Central memory CD8-positive, alpha-beta T cell (primary cell): Measurements from ENCODE around the gene TJAP1.

Source experiments
- ATAC-seq: fragments of 150-1000 bp; cut with Tn5 transposase; replicated peaks from 2 replicates; pipeline ENCODE4 v1.10.0; 2022; ENCODE audit warnings: mild to moderate bottlenecking, moderate FRiP score, moderate number of reproducible peaks; ENCODE audit not compliant: poor library complexity, severe bottlenecking; ENCODE audit errors: extremely low read depth
- DNase-seq, 2 donors: peaks; one replicate each; pipeline ENCODE4 v3.0.0; 2021; ENCODE audit warnings: low spot score in 2 of 2
- H3K27ac Mint-ChIP-seq: one replicate; pipeline ENCODE4 v1.8.0; 2022; ENCODE audit warnings: low read depth, mild to moderate bottlenecking, moderate library complexity, mixed read lengths
- H3K27me3 Mint-ChIP-seq: one replicate; pipeline ENCODE4 v1.8.0; 2022; ENCODE audit warnings: mixed read lengths
- H3K36me3 Mint-ChIP-seq: one replicate; pipeline ENCODE4 v1.8.0; 2022; ENCODE audit warnings: mild to moderate bottlenecking, moderate library complexity, mixed read lengths; ENCODE audit not compliant: insufficient read depth
- H3K4me1 Mint-ChIP-seq: one replicate; pipeline ENCODE4 v1.8.0; 2022; ENCODE audit warnings: mixed read lengths
- H3K4me3 Mint-ChIP-seq: one replicate; pipeline ENCODE4 v1.8.0; 2022; ENCODE audit warnings: mild to moderate bottlenecking, moderate library complexity, mixed read lengths
- H3K9me3 Mint-ChIP-seq: one replicate; pipeline ENCODE4 v1.8.0; 2022; ENCODE audit warnings: mixed read lengths

TJAP1 gene

DNA sequence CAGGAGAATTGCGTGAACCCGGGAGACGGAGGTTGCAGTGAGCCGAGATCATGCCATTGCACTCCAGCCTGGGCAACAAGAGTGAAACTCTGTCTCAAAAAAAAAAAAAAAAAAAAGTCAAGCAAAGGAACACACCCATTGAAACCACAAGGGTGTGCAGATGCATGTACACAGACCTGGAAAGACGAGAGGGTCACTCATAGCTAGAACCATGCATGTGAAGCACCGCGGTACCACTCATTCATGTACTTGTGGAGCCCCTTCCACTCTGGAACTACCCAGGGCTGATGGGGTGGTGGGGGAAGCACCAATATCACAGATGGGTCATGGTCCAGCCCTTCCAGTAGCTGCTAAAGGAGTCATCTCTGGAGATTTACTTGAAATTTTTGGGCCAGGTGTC lies 7.4 kb upstream of the TJAP1 start:
- no peaks in the 10 kb centered on the region for H3K4me1 Mint-ChIP-seq
- H3K27ac Mint-ChIP-seq: no peak overlapping the region

DNA sequence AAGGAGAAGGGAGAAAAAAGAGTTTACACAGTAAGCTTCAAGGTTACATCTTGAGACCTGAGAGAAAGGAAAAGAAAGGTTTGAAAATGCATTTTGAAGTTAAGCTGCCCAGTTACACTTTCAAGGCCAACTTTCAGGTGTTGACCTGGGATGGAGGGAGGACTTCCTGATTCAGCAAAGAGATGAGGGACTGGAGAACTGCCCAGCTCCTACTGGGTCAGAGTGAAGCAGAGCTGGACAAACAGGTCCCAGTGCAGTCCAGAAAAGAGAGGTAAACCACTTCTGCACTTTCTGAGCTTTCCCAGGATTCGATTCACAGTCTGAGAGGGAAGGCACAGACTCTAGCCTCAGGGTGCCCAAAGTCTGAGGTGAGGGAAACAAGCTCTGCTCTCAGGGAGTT lies 6.0 kb upstream of the TJAP1 start:
- Mint-ChIP-seq H3K4me3 (no peak overlapping the region), H3K27me3 (peaks cover 35% of the 10 kb centered on the region), H3K9me3 (no peaks in the 10 kb centered on the region), H3K27ac (no peak overlapping the region), H3K36me3 (no peaks in the 10 kb centered on the region), H3K4me1 (no peaks in the 10 kb centered on the region)
- ATAC-seq (no peak), DNase-seq (no peak)

More for the DNA sequence above, 7.4 kb upstream of the TJAP1 start:
- H3K36me3 Mint-ChIP-seq: no peaks in the 10 kb centered on the region
- H3K27me3 Mint-ChIP-seq: peaks cover 37% of the 10 kb centered on the region
- ATAC-seq (no peak), DNase-seq (no peak)
- no peak overlapping the region for H3K4me3 Mint-ChIP-seq
- no peaks in the 10 kb centered on the region for H3K9me3 Mint-ChIP-seq

DNA sequence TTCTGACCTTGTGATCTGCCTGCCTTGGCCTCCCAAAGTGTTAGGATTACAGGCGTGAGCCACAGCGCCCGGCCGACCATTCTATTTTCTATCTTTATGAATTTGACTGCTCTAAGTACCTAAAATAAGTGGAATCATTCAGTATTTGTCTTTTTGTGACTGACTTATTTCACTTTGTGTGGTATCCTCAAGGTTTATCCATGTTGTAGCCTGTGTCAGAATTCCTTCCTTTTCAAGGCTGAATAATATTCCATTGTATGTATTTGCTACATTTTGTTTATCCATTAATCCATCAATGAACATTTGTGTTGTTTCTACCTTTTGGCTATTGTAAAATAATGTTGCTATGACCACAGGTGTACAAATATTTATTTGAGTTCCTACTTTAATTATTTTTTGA lies 4.9 kb upstream of the TJAP1 start:
- Mint-ChIP-seq H3K27me3 (peaks cover 24% of the 10 kb centered on the region), H3K4me1 (peaks cover 11% of the 10 kb centered on the region), H3K36me3 (peaks cover 2% of the 10 kb centered on the region), H3K4me3 (no peak overlapping the region), H3K9me3 (no peaks in the 10 kb centered on the region), H3K27ac (no peak overlapping the region)
- DNase-seq (no peak), ATAC-seq (no peak)

DNA sequence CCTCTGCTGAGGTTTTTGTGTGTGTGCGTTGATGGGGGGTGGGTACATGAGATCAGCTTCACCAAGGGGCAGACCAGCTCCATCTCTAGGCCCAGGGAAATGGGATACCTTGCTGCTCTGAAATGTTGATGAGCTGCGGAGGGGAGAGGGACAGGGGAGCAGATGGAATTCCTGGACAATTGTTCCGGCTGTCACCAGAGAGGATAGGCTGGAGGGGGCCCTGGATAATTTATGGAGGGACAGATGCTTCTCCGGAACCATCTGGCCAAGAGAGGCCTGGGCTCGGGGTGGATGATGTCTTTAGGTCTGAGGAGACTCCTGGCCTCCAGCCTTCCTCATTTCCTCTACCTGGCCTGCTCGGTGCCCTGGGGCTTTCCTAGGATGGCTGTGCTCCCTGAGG lies 1.9 kb upstream of the TJAP1 start:
- no peak overlapping the region for H3K4me3 Mint-ChIP-seq
- no peaks in the 10 kb centered on the region for H3K27me3 Mint-ChIP-seq
- H3K36me3 Mint-ChIP-seq: peaks cover 7% of the 10 kb centered on the region
- H3K9me3 Mint-ChIP-seq: no peaks in the 10 kb centered on the region
- no peak for ATAC-seq
- peaks cover 30% of the 10 kb centered on the region for H3K4me1 Mint-ChIP-seq
- no peak overlapping the region for H3K27ac Mint-ChIP-seq
- DNase-seq: no peak

DNA sequence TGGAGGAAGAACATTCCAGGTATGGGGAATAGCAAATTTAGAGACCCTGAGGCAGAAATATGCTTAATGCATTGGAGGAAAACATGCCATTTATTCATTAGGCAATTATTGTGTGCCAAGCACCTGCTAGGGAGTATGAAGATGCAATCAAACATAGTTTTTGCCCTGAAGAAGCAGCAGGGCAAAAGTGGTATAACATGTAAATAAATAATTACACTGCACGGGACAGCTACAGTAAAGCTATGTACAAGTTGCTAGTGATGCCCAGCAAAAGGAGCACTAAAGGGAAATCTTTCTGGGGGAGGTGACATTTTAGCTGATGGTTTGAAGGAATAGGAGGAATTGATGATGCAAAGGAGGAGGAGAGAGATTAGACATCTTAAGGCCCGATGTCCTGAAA lies 624 bp upstream of the TJAP1 start:
- peak; percentile 54 for ATAC-seq
- Mint-ChIP-seq H3K36me3 (peaks cover 7% of the 10 kb centered on the region), H3K27ac (peak overlapping the region; percentile 100), H3K9me3 (no peaks in the 10 kb centered on the region), H3K4me3 (peak overlapping the region; percentile 97), H3K4me1 (peaks cover 33% of the 10 kb centered on the region), H3K27me3 (no peaks in the 10 kb centered on the region)
- DNase-seq: no peak

DNA sequence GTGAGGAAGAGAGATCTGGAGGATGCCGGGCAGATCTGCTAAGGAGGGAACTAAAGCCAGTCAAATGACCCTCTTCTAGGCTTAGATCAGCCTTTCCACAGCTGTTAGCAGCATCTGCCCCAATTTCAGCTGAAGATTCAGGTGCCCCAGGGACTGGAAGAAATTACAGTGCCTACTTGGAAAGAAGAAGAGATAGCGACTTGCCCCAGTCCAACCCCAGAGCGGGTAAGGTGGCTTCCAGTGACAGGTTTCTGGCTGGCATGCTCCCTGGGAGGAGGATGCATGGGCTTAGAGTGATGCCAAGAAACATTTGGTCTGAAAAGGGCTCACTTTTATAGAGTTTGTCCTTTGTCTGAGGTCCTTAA lies 620 bp downstream of the TJAP1 start:
- Mint-ChIP-seq H3K27ac (peak overlapping the region; percentile 100), H3K9me3 (no peaks in the 10 kb centered on the region), H3K36me3 (peaks cover 7% of the 10 kb centered on the region), H3K27me3 (no peaks in the 10 kb centered on the region), H3K4me1 (peaks cover 42% of the 10 kb centered on the region), H3K4me3 (peak overlapping the region; percentile 97)
- peak; percentile 27 for ATAC-seq
- no peak for DNase-seq

DNA sequence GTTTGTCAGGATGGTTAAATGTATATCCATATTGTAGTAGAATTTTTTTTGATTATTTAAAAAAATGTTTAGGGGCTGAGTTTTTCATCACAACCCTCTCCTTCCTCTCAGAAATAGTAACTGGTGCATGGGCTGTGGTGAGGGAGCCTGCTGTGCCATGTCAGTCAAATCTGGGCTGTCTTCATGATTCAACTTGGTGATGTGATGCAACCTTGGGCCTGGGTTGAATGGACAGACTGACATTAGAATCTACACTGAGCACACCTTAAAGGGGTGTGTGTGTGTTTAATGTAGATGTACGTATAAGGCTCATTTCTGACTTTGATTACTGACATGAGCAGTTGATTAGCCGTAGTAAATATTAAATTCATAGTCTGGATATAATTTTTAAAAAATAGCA lies 3.7 kb downstream of the TJAP1 start:
- ATAC-seq: no peak
- no peaks in the 10 kb centered on the region for H3K9me3 Mint-ChIP-seq
- peaks cover 48% of the 10 kb centered on the region for H3K4me1 Mint-ChIP-seq
- H3K27ac Mint-ChIP-seq: no peak overlapping the region
- DNase-seq: no peak
- H3K27me3 Mint-ChIP-seq: no peaks in the 10 kb centered on the region
- H3K36me3 Mint-ChIP-seq: peaks cover 11% of the 10 kb centered on the region
- H3K4me3 Mint-ChIP-seq: no peak overlapping the region

DNA sequence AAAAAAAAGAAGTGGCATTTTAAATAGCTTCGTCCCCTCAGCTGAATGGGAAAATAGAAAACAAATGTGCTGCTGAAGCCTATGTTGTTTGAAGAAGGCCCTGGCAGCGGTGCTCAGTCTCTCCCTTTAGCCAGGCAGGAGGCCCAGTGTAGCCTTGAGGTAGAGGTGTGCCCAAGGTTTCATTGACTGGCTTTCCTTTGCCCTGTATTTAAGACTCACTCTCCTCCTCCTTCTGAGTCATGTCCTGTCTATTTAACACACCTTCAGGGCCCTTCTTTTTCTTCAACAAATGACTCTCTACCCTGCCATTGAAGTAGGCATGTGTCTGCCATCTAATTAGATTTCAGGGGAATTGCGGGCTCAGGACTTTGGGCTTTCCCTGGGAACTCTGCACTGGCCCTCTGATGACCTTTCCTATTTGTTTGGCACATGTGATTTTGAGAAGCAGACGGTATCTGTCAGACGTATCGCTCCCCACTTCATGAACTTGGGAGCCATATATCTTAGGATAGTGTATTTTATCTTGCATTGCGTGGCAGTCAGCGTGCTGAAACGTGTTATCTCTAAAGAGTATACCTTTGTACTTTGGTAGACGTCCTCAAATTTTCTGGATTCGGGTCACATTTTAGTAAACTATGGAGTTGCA lies 4.3 kb downstream of the TJAP1 start:
- no peak overlapping the region for H3K4me3 Mint-ChIP-seq

DNA sequence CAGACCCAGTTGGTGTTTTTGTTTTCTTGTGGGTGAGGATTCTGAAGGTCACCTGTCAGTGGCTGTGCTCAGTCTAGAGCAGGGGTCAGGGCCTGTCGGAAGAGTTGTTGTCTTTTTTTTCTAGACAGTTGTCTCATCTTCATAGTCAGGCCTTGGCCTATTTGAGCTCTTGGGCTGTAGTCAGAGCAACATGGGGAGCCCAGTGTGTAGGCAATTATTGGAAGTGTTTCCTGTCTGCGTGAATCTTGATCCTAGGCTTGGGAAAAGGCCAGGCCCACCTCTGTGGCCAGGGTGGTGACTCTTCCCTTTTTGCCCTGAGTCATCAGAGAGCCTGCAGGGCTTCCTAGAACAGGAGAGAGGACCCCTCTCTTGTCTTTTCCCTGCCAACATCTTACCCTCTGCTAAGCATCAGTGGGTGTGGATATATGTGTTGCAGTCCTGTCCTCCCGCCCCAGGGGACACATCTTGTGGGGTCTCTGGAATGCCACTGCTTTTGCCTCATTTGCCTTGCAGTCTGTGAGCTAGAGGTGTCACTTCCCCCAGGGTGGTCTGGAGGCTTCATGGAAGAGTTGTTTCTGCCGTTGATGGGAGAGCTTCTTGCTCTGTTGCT lies 11.4 kb downstream of the TJAP1 start:
- peaks cover 11% of the 10 kb centered on the region for H3K36me3 Mint-ChIP-seq
- H3K4me3 Mint-ChIP-seq: no peak overlapping the region
- H3K9me3 Mint-ChIP-seq: no peaks in the 10 kb centered on the region
- DNase-seq: no peak
- peaks cover 24% of the 10 kb centered on the region for H3K4me1 Mint-ChIP-seq
- H3K27me3 Mint-ChIP-seq: no peaks in the 10 kb centered on the region
- no peak overlapping the region for H3K27ac Mint-ChIP-seq
- no peak for ATAC-seq

More for the DNA sequence above, 4.3 kb downstream of the TJAP1 start:
- Mint-ChIP-seq H3K27ac (no peak overlapping the region), H3K27me3 (no peaks in the 10 kb centered on the region), H3K36me3 (peaks cover 12% of the 10 kb centered on the region), H3K4me1 (peaks cover 45% of the 10 kb centered on the region), H3K9me3 (no peaks in the 10 kb centered on the region)
- DNase-seq: no peak
- no peak for ATAC-seq

DNA sequence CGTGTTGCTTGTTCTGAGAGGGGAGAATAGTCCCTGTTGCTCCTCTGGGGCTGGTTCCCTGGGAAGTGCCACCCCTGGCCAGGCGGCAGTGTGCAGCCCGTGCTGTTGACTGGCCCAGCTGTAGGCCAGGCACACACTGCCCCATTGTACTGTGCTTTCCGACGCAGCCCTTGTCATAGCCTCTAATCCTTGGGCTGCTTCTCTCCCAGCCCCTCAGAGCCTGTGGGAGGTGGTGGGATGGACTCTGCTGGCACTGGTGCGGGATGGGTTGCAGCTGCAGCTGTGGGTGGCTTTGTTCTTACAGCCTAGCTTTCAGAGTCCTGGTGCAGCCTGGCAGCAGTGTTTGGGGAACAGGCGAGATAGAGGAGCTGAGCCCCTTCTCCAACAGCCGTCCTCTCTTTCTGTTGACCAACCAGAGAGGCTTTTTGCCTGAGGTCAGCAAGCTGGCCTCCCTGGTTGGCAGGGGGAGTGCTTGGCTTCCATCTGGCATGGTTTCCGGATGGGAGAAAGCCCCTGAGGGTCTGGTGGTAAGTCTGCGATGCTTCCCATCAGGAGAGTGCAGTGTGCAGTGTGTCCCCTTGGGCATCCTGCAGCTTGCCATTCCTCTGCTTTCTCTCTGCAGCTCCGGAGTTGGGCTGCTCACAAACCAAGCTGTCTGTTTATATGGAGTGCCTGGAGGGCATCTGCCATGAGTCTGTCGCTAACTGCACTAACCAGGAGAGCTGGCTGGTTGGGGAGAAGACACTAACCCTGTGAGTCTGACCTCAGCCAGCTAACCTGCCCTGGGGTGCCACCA lies 12.1 kb downstream of the TJAP1 start:
- DNase-seq: no peak
- peaks cover 11% of the 10 kb centered on the region for H3K36me3 Mint-ChIP-seq
- no peaks in the 10 kb centered on the region for H3K9me3 Mint-ChIP-seq
- H3K27ac Mint-ChIP-seq: no peak overlapping the region
- H3K4me3 Mint-ChIP-seq: no peak overlapping the region
- no peaks in the 10 kb centered on the region for H3K27me3 Mint-ChIP-seq
- peaks cover 29% of the 10 kb centered on the region for H3K4me1 Mint-ChIP-seq
- no peak for ATAC-seq

DNA sequence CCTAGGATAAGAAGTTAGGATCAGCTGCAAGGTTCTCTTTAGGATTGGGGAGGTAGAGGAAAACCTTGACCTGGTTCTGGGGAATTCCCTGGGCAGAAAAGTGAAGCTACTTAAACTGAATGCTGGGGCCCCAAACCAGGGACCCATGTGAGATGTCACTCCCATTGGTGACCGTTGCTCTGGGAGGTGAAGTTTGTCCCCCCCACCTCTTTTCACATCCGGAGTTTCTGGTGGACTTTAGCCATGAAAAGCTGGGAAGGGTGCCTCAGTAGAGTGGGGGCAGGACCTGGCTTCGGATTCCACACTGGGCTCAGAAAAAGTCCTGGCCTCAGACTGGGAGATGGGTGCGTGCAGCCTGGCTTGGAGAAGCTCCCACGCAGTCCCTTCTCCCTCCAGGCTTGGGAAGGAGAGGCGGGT lies 13.2 kb downstream of the TJAP1 start:
- H3K27ac Mint-ChIP-seq: no peak overlapping the region
- no peak for ATAC-seq

DNA sequence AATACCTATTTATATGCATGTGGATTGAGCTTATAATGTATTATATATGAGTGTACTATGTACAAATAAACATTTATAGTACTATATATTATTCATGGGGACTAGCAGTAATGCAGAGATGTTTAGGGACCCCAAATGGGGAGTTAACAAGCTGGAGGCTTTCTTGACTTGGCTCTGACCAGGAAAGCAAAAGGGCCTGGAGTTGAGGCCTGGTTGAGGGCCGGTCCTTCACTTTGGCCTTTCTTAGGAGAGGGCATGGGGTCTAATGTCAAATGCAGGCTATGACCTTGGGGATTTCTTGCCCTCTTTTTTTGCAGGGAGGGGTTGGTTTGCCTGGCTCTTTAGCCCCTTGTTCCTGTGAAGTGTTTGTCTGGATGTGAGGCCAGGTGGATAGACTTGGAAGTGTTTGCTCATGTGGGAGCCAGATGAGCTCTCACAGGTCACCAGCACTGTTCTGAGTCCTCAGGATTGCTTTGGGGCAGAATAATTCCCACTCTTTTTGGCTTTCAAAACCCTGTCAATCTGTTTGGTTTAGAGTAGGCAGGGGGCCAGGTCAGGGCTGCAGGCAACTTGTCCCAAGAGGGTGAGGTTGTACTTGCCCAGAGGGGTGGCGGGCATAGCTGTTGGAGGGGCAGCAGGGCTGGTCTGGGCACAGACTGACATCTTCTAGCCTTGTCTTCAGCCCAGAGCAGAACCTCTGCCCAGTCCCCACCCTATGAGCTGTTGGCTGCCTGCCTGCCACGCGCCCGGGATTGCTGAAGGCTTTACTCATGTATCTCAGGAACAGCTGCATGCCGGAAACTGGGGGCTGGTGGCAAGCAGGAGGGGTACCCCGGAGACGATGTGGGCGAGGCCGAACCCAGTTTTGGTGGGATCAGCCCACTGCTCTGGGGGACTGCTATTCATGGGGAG lies 14.6 kb downstream of the TJAP1 start:
- Mint-ChIP-seq H3K36me3 (peaks cover 6% of the 10 kb centered on the region), H3K4me3 (no peak overlapping the region), H3K27me3 (no peaks in the 10 kb centered on the region), H3K27ac (no peak overlapping the region), H3K9me3 (no peaks in the 10 kb centered on the region), H3K4me1 (peaks cover 42% of the 10 kb centered on the region)
- DNase-seq (no peak), ATAC-seq (no peak)

More for the DNA sequence above, 13.2 kb downstream of the TJAP1 start:
- Mint-ChIP-seq H3K4me3 (no peak overlapping the region), H3K4me1 (peaks cover 37% of the 10 kb centered on the region), H3K9me3 (no peaks in the 10 kb centered on the region), H3K36me3 (peaks cover 11% of the 10 kb centered on the region), H3K27me3 (no peaks in the 10 kb centered on the region)
- DNase-seq: no peak
